GM12878 (cell line): Measurements from ENCODE around the gene CACNA1D.

Experiments
- EZH2 ChIP-seq: IDR thresholded peaks from 2 replicates; pipeline ENCODE4 v1.6.1; 2012; ENCODE audit warnings: low read depth, mild to moderate bottlenecking, control low read depth, inconsistent platforms, low read length, borderline replicate concordance; ENCODE audit not compliant: control insufficient read depth
- KAT2A ChIP-seq: conservative IDR thresholded peaks from 2 replicates; pipeline ENCODE4 v1.6.1; 2011; ENCODE audit warnings: low read depth, low read length; ENCODE audit not compliant: control insufficient read depth
- TAF1 ChIP-seq: IDR thresholded peaks from 2 replicates; pipeline ENCODE4 v1.6.1; 2011; ENCODE audit warnings: mild to moderate bottlenecking, low read depth, low read length, borderline replicate concordance
- TCF12 ChIP-seq: IDR thresholded peaks from 2 replicates; pipeline ENCODE4 v1.6.1; 2011; ENCODE audit warnings: low read depth, mild to moderate bottlenecking, low read length
- ZBTB11 ChIP-seq: fragments of 450-650 bp; formaldehyde crosslinking; IDR thresholded peaks from 2 replicates; pipeline ENCODE4 v1.5.0; 2022; ENCODE audit warnings: mild to moderate bottlenecking, missing genetic modification characterization

- TF ChIP-seq KAT2A (no peak), ZBTB11 (CRISPR knock-in tag) (no peak), TCF12 (no peak), EZH2 (no peak), TAF1 (no peak)
Measured at GRCh38 chr3:53581671-53582070, 87.3 kb downstream of the CACNA1D start.
